Mesendoderm (in vitro differentiated cells): ENCODE results near the gene LRRN2.

ENCODE experiments used
- DNase-seq: peaks from one replicate; pipeline ENCODE4 v3.0.0; 2013
- H2AK5ac ChIP-seq: 2 replicates; pipeline ENCODE4 v1.6.1; 2013; ENCODE audit warnings: low read length, inconsistent platforms
- H2BK120ac ChIP-seq: 2 replicates; pipeline ENCODE4 v1.6.1; 2013; ENCODE audit warnings: low read depth, mild to moderate bottlenecking, low read length, moderate library complexity, mixed read lengths
- H2BK15ac ChIP-seq: replicated peaks from 2 replicates; pipeline ENCODE4 v1.6.1; 2013; ENCODE audit warnings: low read depth, mild to moderate bottlenecking, moderate library complexity
- H2BK5ac ChIP-seq: 2 replicates; pipeline ENCODE4 v1.6.1; 2013; ENCODE audit warnings: low read length, inconsistent platforms
- H3K18ac ChIP-seq: 2 replicates; pipeline ENCODE4 v1.6.1; 2013; ENCODE audit warnings: mild to moderate bottlenecking, low read length, mixed read lengths
- H3K23ac ChIP-seq: one replicate; pipeline ENCODE4 v1.6.1; 2013; ENCODE audit warnings: low read length
- H3K27ac ChIP-seq: 2 replicates; pipeline ENCODE4 v1.5.1; 2013; ENCODE audit warnings: low read depth, mild to moderate bottlenecking, inconsistent platforms, low read length, moderate library complexity
- H3K27me3 ChIP-seq: 2 replicates; pipeline ENCODE4 v1.6.1; 2013; ENCODE audit warnings: low read length, control low read depth, mild to moderate bottlenecking, inconsistent platforms; ENCODE audit not compliant: insufficient read depth, poor library complexity
- H3K36me3 ChIP-seq: 2 replicates; pipeline ENCODE4 v1.6.1; 2013; ENCODE audit warnings: low read length, inconsistent platforms; ENCODE audit not compliant: control insufficient read depth, insufficient read depth
- H3K4ac ChIP-seq: one replicate; pipeline ENCODE4 v1.6.1; 2013; ENCODE audit warnings: low read depth, mild to moderate bottlenecking, low read length, moderate library complexity
- H3K4me1 ChIP-seq: 2 replicates; pipeline ENCODE4 v1.6.1; 2013; ENCODE audit warnings: low read depth, low read length, inconsistent platforms; ENCODE audit not compliant: control insufficient read depth
- H3K4me2 ChIP-seq: 2 replicates; pipeline ENCODE4 v1.6.1; 2013; ENCODE audit warnings: low read length
- H3K4me3 ChIP-seq: 2 replicates; pipeline ENCODE4 v1.5.1; 2013; ENCODE audit warnings: mild to moderate bottlenecking, low read length
- H3K56ac ChIP-seq: one replicate; pipeline ENCODE4 v1.6.1; 2013; ENCODE audit warnings: low read length
- H3K79me1 ChIP-seq: 2 replicates; pipeline ENCODE4 v1.6.1; 2013; ENCODE audit warnings: low read length, inconsistent platforms
- H3K79me2 ChIP-seq: 2 replicates; pipeline ENCODE4 v1.6.1; 2013; ENCODE audit warnings: mild to moderate bottlenecking, low read length; ENCODE audit not compliant: control insufficient read depth, insufficient read depth
- H3K9ac ChIP-seq: 2 replicates; pipeline ENCODE4 v1.6.1; 2013; ENCODE audit warnings: low read length, inconsistent platforms
- H4K5ac ChIP-seq: one replicate; pipeline ENCODE4 v1.6.1; 2013; ENCODE audit warnings: low read length
- H4K8ac ChIP-seq: one replicate; pipeline ENCODE4 v1.6.1; 2013; ENCODE audit warnings: low read depth, mild to moderate bottlenecking, control low read depth, low read length, moderate library complexity
- WGBS: extraction: QIAGEN DNeasy Blood & Tissue Kit; methylation state at CpG from one replicate; pipeline ENCODE4 v1.1.7; 2013; ENCODE audit warnings: low lambda C conversion rate, missing lambda C conversion rate; ENCODE audit not compliant: insufficient coverage; ENCODE audit errors: extremely low coverage; 5-methylcytosine and 5-hydroxymethylcytosine counted together

Gene LRRN2

GRCh38 chr1:204645666-204646065 lies 39.9 kb downstream of the LRRN2 start:
- H3K27ac ChIP-seq: no peak overlapping the region
- H3K27me3 ChIP-seq: no peaks in the 10 kb centered on the region
- H3K4ac ChIP-seq: no peak overlapping the region
- peaks cover 6% of the 10 kb centered on the region for H3K4me1 ChIP-seq
- no peak for DNase-seq
- no peaks in the 10 kb centered on the region for H3K79me2 ChIP-seq
- H3K4me3 ChIP-seq: no peak overlapping the region
- no peak overlapping the region for H2BK120ac ChIP-seq
- no peak overlapping the region for H3K18ac ChIP-seq
- H3K56ac ChIP-seq: no peak overlapping the region
- H3K36me3 ChIP-seq: no peaks in the 10 kb centered on the region
- H3K23ac ChIP-seq: no peak overlapping the region
- H2BK15ac ChIP-seq: no peak overlapping the region
- H3K79me1 ChIP-seq: peaks cover 2% of the 10 kb centered on the region
- H3K4me2 ChIP-seq: no peak overlapping the region
- no peak overlapping the region for H4K8ac ChIP-seq
- WGBS: no CpG with 5 or more reads among the region's 3 CpGs
- H4K5ac ChIP-seq: no peak overlapping the region
- H2BK5ac ChIP-seq: no peak overlapping the region
- no peak overlapping the region for H3K9ac ChIP-seq
- no peak overlapping the region for H2AK5ac ChIP-seq

- no peak overlapping the region for H3K56ac ChIP-seq
- H3K18ac ChIP-seq: no peak overlapping the region
- no CpG with 5 or more reads among the region's 3 CpGs for WGBS
These were observed 40.3 kb downstream of the LRRN2 start for GRCh38 chr1:204645251-204645650.

GRCh38 chr1:204643503-204643902 lies 42.0 kb downstream of the LRRN2 start:
- Histone ChIP-seq H3K56ac (no peak overlapping the region), H3K18ac (no peak overlapping the region), H3K79me2 (no peaks in the 10 kb centered on the region), H3K27ac (no peak overlapping the region), H2BK120ac (no peak overlapping the region), H3K27me3 (no peaks in the 10 kb centered on the region), H2AK5ac (no peak overlapping the region), H3K9ac (no peak overlapping the region), H3K23ac (no peak overlapping the region), H3K4me1 (peaks cover 6% of the 10 kb centered on the region), H3K36me3 (no peaks in the 10 kb centered on the region), H3K4me3 (no peak overlapping the region), H4K8ac (no peak overlapping the region), H2BK5ac (no peak overlapping the region), H2BK15ac (no peak overlapping the region), H3K4me2 (no peak overlapping the region), H4K5ac (no peak overlapping the region), H3K4ac (no peak overlapping the region), H3K79me1 (peaks cover 2% of the 10 kb centered on the region)
- DNase-seq: no peak
- WGBS: no CpG with 5 or more reads among the region's 6 CpGs

More at GRCh38 chr1:204645251-204645650, 40.3 kb downstream of the LRRN2 start:
- H3K4me1 ChIP-seq: peaks cover 6% of the 10 kb centered on the region
- no peak overlapping the region for H3K4me3 ChIP-seq
- H3K27ac ChIP-seq: no peak overlapping the region
- no peak overlapping the region for H2BK5ac ChIP-seq
- H2BK120ac ChIP-seq: no peak overlapping the region
- no peaks in the 10 kb centered on the region for H3K79me2 ChIP-seq
- peaks cover 2% of the 10 kb centered on the region for H3K79me1 ChIP-seq
- no peaks in the 10 kb centered on the region for H3K36me3 ChIP-seq
- no peak overlapping the region for H2AK5ac ChIP-seq
- H3K4ac ChIP-seq: no peak overlapping the region
- no peak overlapping the region for H4K5ac ChIP-seq
- H3K4me2 ChIP-seq: no peak overlapping the region
- H3K9ac ChIP-seq: no peak overlapping the region
- no peak overlapping the region for H3K23ac ChIP-seq
- no peak overlapping the region for H2BK15ac ChIP-seq
- H3K27me3 ChIP-seq: no peaks in the 10 kb centered on the region
- no peak for DNase-seq
- H4K8ac ChIP-seq: no peak overlapping the region

GRCh38 chr1:204641936-204642335 lies 43.6 kb downstream of the LRRN2 start:
- no peak overlapping the region for H4K5ac ChIP-seq
- no peak overlapping the region for H3K23ac ChIP-seq
- no peaks in the 10 kb centered on the region for H3K27me3 ChIP-seq
- no peak overlapping the region for H2BK5ac ChIP-seq
- no peak overlapping the region for H3K4ac ChIP-seq
- H3K4me2 ChIP-seq: no peak overlapping the region
- no peak overlapping the region for H4K8ac ChIP-seq
- H3K56ac ChIP-seq: no peak overlapping the region
- no peak overlapping the region for H3K27ac ChIP-seq
- H2BK120ac ChIP-seq: no peak overlapping the region
- peaks cover 2% of the 10 kb centered on the region for H3K79me1 ChIP-seq
- WGBS: no CpG with 5 or more reads among the region's 3 CpGs
- no peaks in the 10 kb centered on the region for H3K36me3 ChIP-seq
- no peak overlapping the region for H2AK5ac ChIP-seq
- no peak overlapping the region for H3K9ac ChIP-seq
- H3K18ac ChIP-seq: no peak overlapping the region
- DNase-seq: no peak
- no peaks in the 10 kb centered on the region for H3K4me1 ChIP-seq
- H3K4me3 ChIP-seq: no peak overlapping the region
- no peaks in the 10 kb centered on the region for H3K79me2 ChIP-seq
- H2BK15ac ChIP-seq: no peak overlapping the region

- H3K79me1 ChIP-seq: peaks cover 2% of the 10 kb centered on the region
- DNase-seq: no peak
- H3K27me3 ChIP-seq: no peaks in the 10 kb centered on the region
- H3K4me2 ChIP-seq: no peak overlapping the region
- H2BK15ac ChIP-seq: no peak overlapping the region
- no peak overlapping the region for H3K4me3 ChIP-seq
- H2BK5ac ChIP-seq: no peak overlapping the region
- H3K9ac ChIP-seq: no peak overlapping the region
- H3K56ac ChIP-seq: no peak overlapping the region
- H3K4me1 ChIP-seq: no peaks in the 10 kb centered on the region
- WGBS: no CpG with 5 or more reads among the region's 1 CpG
- no peaks in the 10 kb centered on the region for H3K79me2 ChIP-seq
- no peak overlapping the region for H4K5ac ChIP-seq
- H3K27ac ChIP-seq: no peak overlapping the region
- no peak overlapping the region for H2BK120ac ChIP-seq
- H2AK5ac ChIP-seq: no peak overlapping the region
- H3K18ac ChIP-seq: no peak overlapping the region
- no peak overlapping the region for H3K4ac ChIP-seq
- no peaks in the 10 kb centered on the region for H3K36me3 ChIP-seq
- no peak overlapping the region for H3K23ac ChIP-seq
- no peak overlapping the region for H4K8ac ChIP-seq
These were observed 44.1 kb downstream of the LRRN2 start for GRCh38 chr1:204641455-204641854.

- no peaks in the 10 kb centered on the region for H3K27me3 ChIP-seq
- H4K5ac ChIP-seq: no peak overlapping the region
- no CpG with 5 or more reads among the region's 2 CpGs for WGBS
- H3K4me1 ChIP-seq: no peaks in the 10 kb centered on the region
- H2BK5ac ChIP-seq: no peak overlapping the region
- H3K9ac ChIP-seq: no peak overlapping the region
- no peak overlapping the region for H4K8ac ChIP-seq
- no peak overlapping the region for H3K4me2 ChIP-seq
- H2BK15ac ChIP-seq: no peak overlapping the region
- H3K36me3 ChIP-seq: no peaks in the 10 kb centered on the region
- H2AK5ac ChIP-seq: no peak overlapping the region
- H3K79me2 ChIP-seq: no peaks in the 10 kb centered on the region
- DNase-seq: peak; percentile 41
- no peak overlapping the region for H3K4me3 ChIP-seq
- H3K27ac ChIP-seq: no peak overlapping the region
- no peak overlapping the region for H3K23ac ChIP-seq
- peaks cover 2% of the 10 kb centered on the region for H3K79me1 ChIP-seq
- H2BK120ac ChIP-seq: no peak overlapping the region
- H3K4ac ChIP-seq: no peak overlapping the region
- H3K18ac ChIP-seq: no peak overlapping the region
- no peak overlapping the region for H3K56ac ChIP-seq
These were observed 45.0 kb downstream of the LRRN2 start for GRCh38 chr1:204640578-204640977.
